NCI-H2081 (cell line): ENCODE measurements around the gene KCNK6.
A peak's percentile ranks its signal among the peaks of the same experiment; 100 is the strongest.
"Not testable (repeated sequence)": the region's sequence is repeated elsewhere in the genome, so short reads cannot be mapped to it uniquely, and the experiment has no call there.

ENCODE experiments used
- DNase-seq, 2 experiments: peaks; one replicate each; lab custom pipeline; 2025; lab: John Stamatoyannopoulos, UW

Gene KCNK6

DNA sequence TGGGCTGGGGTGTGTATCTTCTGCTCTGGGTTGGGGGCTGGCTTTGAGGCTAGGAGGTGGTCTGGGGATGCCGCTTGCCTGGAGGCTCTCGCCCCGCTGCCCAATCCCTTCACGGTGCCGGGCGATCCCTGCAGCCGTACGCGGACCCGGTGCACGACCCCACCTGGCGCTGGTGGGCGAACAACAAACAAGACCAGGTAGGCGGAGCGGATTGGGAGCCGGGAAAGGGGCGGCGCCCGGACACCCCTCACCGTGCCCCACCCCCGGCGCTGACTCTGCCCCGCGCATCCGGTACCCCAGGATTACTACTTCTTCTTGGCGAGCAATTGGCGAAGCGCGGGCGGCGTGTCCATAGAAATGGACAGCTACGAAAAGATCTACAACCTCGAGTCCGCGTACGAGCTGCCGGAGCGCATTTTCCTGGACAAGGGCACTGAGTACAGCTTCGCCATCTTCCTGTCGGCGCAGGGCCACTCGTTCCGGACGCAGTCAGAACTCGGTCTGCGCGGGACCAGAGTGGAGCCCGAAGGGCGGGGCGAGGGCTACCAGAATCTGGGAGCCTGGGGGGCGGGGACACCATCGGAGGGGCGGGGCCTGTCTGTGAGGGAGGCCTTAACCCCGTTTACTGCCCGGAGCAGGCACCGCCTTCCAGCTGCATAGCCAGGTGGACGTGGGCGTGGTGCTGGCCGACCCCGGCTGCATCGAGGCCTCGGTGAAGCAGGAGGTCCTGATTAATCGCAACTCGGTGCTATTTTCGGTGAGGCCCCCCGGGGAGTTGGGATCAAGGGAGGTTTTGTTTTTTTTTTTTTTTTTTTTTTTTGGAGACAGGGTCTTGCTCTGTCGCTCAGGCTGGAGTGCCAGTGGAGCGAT lies 42.7 kb downstream of the KCNK6 start:
- peak; percentile 27 to 39 for DNase-seq

GRCh38 chr19:38362946-38363688 lies 43.5 kb downstream of the KCNK6 start:
- DNase-seq, result not testable (repeated sequence)

- no peak for DNase-seq
Observed at GRCh38 chr19:38367041-38367440, 47.4 kb downstream of the KCNK6 start.

DNA sequence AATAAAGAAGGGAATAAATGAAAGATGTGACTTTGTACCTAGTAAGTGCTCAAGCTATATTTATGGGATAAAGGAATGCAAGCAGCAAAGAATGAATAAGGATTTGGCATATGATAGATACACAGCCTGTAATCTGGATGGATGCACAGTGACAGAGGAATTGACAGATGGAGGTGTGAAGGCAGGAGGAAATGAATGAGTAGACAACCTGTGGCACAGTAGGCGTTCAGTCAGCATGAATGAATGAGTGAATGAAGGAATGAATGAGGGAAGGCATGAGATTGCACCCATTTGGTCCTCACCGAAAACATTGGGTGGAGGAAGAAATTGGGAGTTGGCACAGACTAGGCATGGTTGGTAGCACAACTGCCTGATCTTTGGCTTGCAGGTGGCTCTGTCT lies 49.9 kb downstream of the KCNK6 start:
- no peak for DNase-seq

DNA sequence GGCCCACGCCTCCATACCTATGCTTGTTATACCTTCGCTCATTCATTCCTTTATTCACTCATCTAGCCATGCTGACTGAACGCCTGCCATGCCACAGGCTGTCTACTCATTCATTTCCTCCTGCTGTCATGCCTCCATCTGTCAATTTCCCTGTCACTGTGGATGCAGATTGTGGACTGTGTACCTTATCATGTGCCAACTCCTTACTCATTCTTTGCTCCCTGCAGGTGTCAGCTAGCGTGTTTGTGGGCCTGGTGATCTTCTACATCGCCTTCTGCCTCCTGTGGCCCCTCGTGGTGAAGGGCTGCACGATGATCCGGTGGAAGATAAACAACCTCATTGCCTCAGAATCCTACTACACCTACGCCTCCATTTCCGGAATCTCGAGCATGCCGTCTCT lies 50.7 kb downstream of the KCNK6 start:
- no peak for DNase-seq

- no peak for DNase-seq
Observed at GRCh38 chr19:38371081-38371480, 51.4 kb downstream of the KCNK6 start.

GRCh38 chr19:38373907-38374331 lies 54.3 kb downstream of the KCNK6 start:
- DNase-seq, result no peak

DNA sequence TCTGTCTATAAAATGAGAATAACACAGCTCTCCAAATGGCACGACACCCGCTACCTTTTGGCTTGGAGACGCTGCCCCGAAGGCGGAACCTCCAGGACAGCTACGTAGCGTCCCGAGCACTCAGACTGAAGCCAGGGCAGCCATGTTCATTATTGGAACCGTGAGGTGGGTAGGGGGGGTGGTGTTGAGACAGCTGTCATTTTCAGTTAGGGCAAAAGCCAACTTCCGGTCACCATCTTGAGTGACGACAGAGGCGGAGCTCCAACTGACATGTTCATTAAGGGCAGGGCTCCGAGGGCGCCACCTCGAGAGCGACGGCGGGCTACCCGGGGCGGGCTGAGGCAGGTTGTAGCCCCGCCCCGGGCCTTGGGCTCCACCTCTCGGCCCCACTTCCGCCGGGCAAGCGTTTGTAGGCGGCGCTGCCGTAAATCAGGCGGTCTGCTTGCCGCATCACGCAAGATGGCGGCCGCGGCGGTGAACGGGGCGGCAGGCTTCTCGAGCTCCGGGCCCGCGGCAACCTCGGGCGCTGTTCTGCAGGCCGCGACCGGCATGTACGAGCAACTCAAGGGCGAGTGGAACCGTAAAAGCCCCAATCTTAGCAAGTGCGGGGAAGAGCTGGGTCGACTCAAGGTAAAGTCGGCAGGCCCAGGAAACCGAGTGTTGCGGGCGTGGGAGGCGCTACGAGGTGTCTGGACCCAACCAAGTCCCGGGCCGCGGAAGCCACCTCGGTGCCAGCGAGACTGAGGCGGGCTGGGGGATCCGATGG lies 54.9 kb downstream of the KCNK6 start, which contains the start of gene PSMD8:
PSMD8 (plus strand) TSS at position 240 of the 766 bp plus-strand sequence; CDS start at position 271, 31 bp downstream.
- DNase-seq, result peak; percentile 98 to 99

DNA sequence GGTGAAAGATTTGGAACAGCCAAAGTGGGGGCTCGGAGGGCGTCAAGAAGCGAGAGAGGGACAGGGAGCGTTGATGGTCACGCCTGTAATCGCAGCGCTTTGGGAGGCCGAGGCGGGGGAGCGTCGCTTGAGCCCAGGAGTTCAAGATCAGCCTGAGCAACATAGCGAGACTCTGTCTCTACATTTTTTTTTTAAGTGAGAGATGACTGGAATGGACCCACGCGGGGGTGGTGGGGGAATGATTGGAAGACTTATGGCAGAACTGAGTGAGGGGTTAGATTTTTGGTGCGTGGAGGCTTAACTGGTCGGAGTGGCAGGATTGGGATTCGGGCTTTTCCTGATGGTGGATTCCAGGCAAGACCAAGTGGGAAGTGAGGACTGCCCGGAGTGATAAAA lies 55.5 kb downstream of the KCNK6 start:
- DNase-seq, result no peak

DNA sequence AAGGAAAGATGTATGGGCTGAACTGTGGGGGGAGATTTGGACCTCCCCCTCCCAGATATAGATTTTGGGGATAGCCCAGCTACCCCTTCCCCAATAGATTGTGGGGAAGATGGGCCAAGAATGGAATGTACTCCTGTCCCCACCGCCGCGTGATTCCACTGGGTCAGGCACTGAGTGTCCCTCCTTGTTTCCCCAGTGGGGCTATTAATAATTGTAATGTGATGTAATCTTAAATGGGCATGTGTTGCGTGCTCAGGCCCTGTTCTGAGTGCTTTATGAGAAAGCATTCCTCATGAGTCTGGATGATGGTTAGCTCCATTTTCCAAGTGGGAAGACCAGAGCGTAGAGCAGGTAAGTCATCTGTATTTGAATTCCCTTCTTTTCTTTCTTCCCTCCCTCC lies 56.1 kb downstream of the KCNK6 start:
- no peak for DNase-seq

GRCh38 chr19:38376576-38376975 lies 56.9 kb downstream of the KCNK6 start:
- DNase-seq, result no peak

GRCh38 chr19:38377052-38377451 lies 57.4 kb downstream of the KCNK6 start:
- DNase-seq, result no peak

DNA sequence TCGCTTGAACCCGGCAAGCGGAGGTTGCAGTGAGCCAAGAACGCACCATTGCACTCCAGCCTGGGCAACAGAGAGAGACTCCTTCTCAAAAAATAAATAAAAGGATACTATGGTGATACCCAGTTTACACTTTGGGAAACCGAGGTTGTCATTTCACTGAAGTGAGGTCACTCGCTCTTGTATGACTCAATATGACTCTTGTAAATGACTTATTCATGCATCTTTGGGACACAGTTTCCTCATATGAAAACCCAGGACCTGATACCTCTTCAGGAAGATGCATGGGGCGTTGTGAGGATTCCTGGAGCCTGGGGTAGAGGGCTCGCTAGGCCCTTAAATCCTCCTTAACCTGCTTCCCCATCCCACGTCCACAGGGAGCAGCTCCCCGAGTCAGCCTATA lies 59.2 kb downstream of the KCNK6 start:
- no peak for DNase-seq

- no peak for DNase-seq
Observed at GRCh38 chr19:38381138-38381537, 61.5 kb downstream of the KCNK6 start.
